Measurements from ENCODE around the gene NSUN7. TPM values are rescaled to one million over a fixed set of nuclear protein-coding genes. Genes with fewer than 3 reads are reported as not detected.
A peak's percentile ranks its signal among the peaks of the same experiment; 100 is the strongest.

The NSUN7 gene
- total RNA-seq, 6 experiments from 2014 or later: not detected

GRCh38 chr4:40730091-40730679 lies 19.6 kb upstream of the NSUN7 start:
- Mint-ChIP-seq H3K9me3 (no peaks in the 10 kb centered on the region), H3K4me3 (no peak overlapping the region), H3K27me3 (ENCODE audit: insufficient read depth) (peaks cover 12% of the 10 kb centered on the region), H3K27ac (no peak overlapping the region), H3K36me3 (ENCODE audit: low read depth) (no peaks in the 10 kb centered on the region), H3K4me1 (ENCODE audit: low read depth) (no peaks in the 10 kb centered on the region)
- TF ChIP-seq CTCF (IDR thresholded peaks at IDR 0.05): no peak
- no peak for DNase-seq

- Mint-ChIP-seq H3K4me1 (ENCODE audit: low read depth) (no peaks in the 10 kb centered on the region), H3K36me3 (ENCODE audit: low read depth) (no peaks in the 10 kb centered on the region), H3K4me3 (no peak overlapping the region), H3K9me3 (no peaks in the 10 kb centered on the region), H3K27ac (no peak overlapping the region), H3K27me3 (ENCODE audit: insufficient read depth) (peaks cover 12% of the 10 kb centered on the region)
- no peak for TF ChIP-seq CTCF (IDR thresholded peaks at IDR 0.05)
- DNase-seq: no peak
Observed at GRCh38 chr4:40731361-40731760, 18.4 kb upstream of the NSUN7 start.

DNA sequence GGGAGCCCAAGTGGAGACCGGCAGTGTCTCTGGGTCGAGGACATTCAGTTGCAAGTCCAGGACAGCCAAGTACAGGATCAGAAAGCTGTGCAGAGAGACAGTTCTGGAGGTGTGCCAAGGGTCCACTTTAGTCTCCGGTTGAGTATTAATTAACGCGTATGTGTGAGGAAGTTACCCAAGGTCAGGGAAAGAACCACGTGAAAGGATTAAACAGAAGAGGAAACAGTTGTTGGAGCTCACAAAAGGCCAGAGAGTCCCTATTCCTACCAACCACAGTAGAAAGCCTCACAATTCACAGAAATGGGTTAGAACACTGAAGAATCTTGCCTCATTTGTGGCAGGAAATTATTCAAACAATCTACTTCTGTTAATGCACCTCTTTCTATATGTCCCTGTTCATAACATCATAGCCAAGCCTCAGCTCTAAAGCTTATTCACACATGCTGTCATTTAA lies 17.9 kb upstream of the NSUN7 start:
- peaks cover 12% of the 10 kb centered on the region for H3K27me3 Mint-ChIP-seq (ENCODE audit: insufficient read depth)
- TF ChIP-seq CTCF (IDR thresholded peaks at IDR 0.05): no peak
- no peaks in the 10 kb centered on the region for H3K9me3 Mint-ChIP-seq
- H3K27ac Mint-ChIP-seq: no peak overlapping the region
- H3K4me1 Mint-ChIP-seq (ENCODE audit: low read depth): no peaks in the 10 kb centered on the region
- no peaks in the 10 kb centered on the region for H3K36me3 Mint-ChIP-seq (ENCODE audit: low read depth)
- H3K4me3 Mint-ChIP-seq: no peak overlapping the region
- DNase-seq: no peak

DNA sequence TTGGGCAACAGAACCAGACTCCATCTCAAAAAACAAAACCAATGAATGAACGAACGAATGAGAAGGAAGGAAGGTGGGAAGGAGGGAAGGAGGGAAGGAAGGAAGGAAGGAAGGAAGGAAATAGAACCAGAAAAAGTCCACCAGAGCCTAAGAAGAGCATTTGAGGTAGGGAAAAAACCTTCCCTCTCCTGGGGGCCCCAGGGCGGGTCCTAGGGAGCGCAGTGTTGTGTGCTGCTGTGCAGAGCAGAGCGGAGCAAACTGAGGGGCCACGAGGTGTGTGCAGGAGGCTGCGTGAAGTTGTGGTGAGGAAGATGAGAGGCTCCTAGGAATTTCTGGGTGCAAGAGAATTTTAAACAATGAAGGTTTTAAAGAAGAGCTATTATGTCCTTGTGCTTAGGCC lies 16.0 kb upstream of the NSUN7 start:
- TF ChIP-seq CTCF (IDR thresholded peaks at IDR 0.05): no peak
- no peaks in the 10 kb centered on the region for H3K4me1 Mint-ChIP-seq (ENCODE audit: low read depth)
- DNase-seq: no peak
- no peaks in the 10 kb centered on the region for H3K9me3 Mint-ChIP-seq
- peaks cover 9% of the 10 kb centered on the region for H3K27me3 Mint-ChIP-seq (ENCODE audit: insufficient read depth)
- no peak overlapping the region for H3K27ac Mint-ChIP-seq
- H3K4me3 Mint-ChIP-seq: no peak overlapping the region
- no peaks in the 10 kb centered on the region for H3K36me3 Mint-ChIP-seq (ENCODE audit: low read depth)

DNA sequence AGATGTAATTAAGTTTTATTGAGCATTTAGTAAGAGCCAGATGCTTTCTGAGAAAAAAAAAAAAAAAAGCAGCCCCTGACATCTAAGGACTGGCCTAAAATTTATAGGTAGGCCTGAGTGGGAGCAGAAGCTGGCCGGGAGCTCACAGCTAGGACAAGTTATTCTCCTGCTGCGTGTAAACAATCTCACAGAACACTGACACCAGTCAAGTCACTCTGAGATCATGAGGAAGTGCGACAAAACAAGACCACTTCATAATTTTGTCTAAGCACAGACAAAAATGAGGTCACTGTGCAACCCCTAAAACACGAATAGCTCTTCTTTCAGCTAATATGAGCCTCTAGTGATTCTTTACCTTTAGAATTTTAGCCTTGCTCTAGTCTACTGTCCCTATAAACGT lies 15.3 kb upstream of the NSUN7 start:
- Mint-ChIP-seq H3K36me3 (ENCODE audit: low read depth) (no peaks in the 10 kb centered on the region), H3K9me3 (no peaks in the 10 kb centered on the region), H3K27me3 (ENCODE audit: insufficient read depth) (peaks cover 9% of the 10 kb centered on the region), H3K27ac (no peak overlapping the region), H3K4me3 (no peak overlapping the region), H3K4me1 (ENCODE audit: low read depth) (no peaks in the 10 kb centered on the region)
- no peak for DNase-seq
- no peak for TF ChIP-seq CTCF (IDR thresholded peaks at IDR 0.05)

DNA sequence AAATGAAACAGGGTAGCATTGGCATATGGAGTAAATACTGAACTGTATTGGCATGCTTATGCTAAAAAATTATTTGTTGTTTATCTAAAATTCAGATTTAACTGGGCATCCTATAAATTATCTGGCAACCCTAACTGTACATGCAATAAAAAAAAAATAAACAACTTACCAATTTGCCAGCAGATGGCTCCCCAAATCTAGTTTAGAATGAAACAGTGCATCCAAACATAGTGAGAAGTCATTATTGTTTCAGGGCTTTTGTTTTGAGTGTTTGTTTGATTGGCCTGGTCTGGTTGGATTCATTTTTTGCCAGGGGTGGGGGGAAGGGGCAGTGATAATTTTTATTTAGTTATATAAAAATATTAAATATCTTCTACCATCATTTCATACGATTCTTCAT lies 12.8 kb upstream of the NSUN7 start:
- DNase-seq: peak; percentile 9
- TF ChIP-seq CTCF (IDR thresholded peaks at IDR 0.05): peak; percentile 68
- Mint-ChIP-seq H3K36me3 (ENCODE audit: low read depth) (no peaks in the 10 kb centered on the region), H3K9me3 (no peaks in the 10 kb centered on the region), H3K4me1 (ENCODE audit: low read depth) (no peaks in the 10 kb centered on the region), H3K27ac (no peak overlapping the region), H3K27me3 (ENCODE audit: insufficient read depth) (peaks cover 12% of the 10 kb centered on the region), H3K4me3 (no peak overlapping the region)
